Activated naive CD4-positive, alpha-beta T cell (primary cell): ENCODE data around the gene SOCS7.

Experiments used
- DNase-seq, 4 experiments: peaks; one replicate each; lab custom pipeline; 2025; lab: John Stamatoyannopoulos, UW

The SOCS7 gene

GRCh38 chr17:38336838-38337237, 14.8 kb upstream of the SOCS7 start:
- DNase-seq: no peak

- DNase-seq: no peak
These were observed 13.6 kb upstream of the SOCS7 start for GRCh38 chr17:38338053-38338452.

GRCh38 chr17:38338535-38338934, 13.1 kb upstream of the SOCS7 start:
- DNase-seq: no peak

GRCh38 chr17:38339891-38340290, 11.8 kb upstream of the SOCS7 start:
- no peak for DNase-seq

GRCh38 chr17:38341035-38341721, 10.5 kb upstream of the SOCS7 start:
- DNase-seq: no peak

- no peak for DNase-seq
These were observed 8.6 kb upstream of the SOCS7 start for GRCh38 chr17:38342886-38343607.

GRCh38 chr17:38343608-38344419, 7.8 kb upstream of the SOCS7 start, which contains the start of gene GPR179:
GPR179 (minus strand) TSS chr17:38343956; CDS start chr17:38343789, 167 bp downstream.
- no peak for DNase-seq

- DNase-seq: no peak
These were observed 7.3 kb upstream of the SOCS7 start for GRCh38 chr17:38344420-38344745.

GRCh38 chr17:38345743-38346142, 5.9 kb upstream of the SOCS7 start:
- no peak for DNase-seq

GRCh38 chr17:38349097-38349730, 2.4 kb upstream of the SOCS7 start:
- DNase-seq: peak; percentile 42 to 78 (median 64)

GRCh38 chr17:38350035-38350434, 1.6 kb upstream of the SOCS7 start:
- DNase-seq: no peak

GRCh38 chr17:38352245-38353085, 821 bp downstream of the SOCS7 start:
- no peak for DNase-seq

GRCh38 chr17:38353086-38353604, 1.5 kb downstream of the SOCS7 start:
- DNase-seq: no peak

- no peak for DNase-seq
These were observed 2.0 kb downstream of the SOCS7 start for GRCh38 chr17:38353668-38354067.

GRCh38 chr17:38354466-38354865, 2.8 kb downstream of the SOCS7 start:
- no peak for DNase-seq

GRCh38 chr17:38355251-38355650, 3.6 kb downstream of the SOCS7 start:
- DNase-seq: no peak

- DNase-seq: no peak
These were observed 6.0 kb downstream of the SOCS7 start for GRCh38 chr17:38357486-38358123.

GRCh38 chr17:38358586-38359513, 7.2 kb downstream of the SOCS7 start:
- DNase-seq: no peak

- DNase-seq: no peak
These were observed 10.2 kb downstream of the SOCS7 start for GRCh38 chr17:38361694-38362465.
